AG08396 (cell line): ENCODE data around the gene SLC6A3.
"Not testable (repeated sequence)": the region's sequence is repeated elsewhere in the genome, so short reads cannot be mapped to it uniquely, and the experiment has no call there.

ENCODE experiments used
- DNase-seq: peaks from one replicate; pipeline ENCODE4 v3.0.0; 2012; ENCODE audit warnings: low spot score, mixed read lengths

The SLC6A3 gene

DNA sequence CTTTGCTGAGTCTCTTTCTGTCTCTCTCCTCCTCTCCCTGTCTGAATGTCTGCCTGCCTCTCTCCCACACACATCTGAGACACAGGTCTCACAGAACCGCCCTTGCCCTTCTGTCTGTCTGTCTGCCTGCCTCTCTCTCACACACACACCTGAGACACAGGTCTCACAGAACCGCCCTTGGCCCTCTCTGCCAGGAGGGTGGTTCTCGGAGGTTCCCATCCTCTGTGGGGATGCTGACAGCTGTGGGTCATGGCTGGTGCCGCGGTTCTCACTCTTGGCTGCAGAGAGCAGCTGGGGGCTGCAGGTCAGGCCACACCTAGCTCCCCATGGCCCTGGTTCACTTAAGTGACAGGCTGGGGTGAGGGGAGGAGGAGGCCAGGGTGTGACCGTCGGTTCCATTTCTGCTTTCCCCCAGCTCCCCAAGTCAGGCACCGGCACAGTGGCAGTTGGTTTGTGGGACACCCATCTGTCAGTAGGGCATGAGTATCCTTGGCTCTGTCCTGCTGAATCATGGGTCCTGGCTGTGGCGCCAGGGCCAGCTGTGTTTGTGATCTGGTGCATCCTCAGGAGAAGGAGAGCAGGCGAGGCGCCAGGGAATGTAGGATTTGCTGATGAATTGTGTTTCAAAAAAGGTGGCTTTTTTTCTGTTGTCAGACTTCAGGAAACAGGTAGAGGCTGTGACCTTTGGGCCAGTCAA lies 58.0 kb downstream of the SLC6A3 start:
- DNase-seq, result no peak

- peak; percentile 72 for DNase-seq
Measured at GRCh38 chr5:1386274-1386717, 58.9 kb downstream of the SLC6A3 start.

DNA sequence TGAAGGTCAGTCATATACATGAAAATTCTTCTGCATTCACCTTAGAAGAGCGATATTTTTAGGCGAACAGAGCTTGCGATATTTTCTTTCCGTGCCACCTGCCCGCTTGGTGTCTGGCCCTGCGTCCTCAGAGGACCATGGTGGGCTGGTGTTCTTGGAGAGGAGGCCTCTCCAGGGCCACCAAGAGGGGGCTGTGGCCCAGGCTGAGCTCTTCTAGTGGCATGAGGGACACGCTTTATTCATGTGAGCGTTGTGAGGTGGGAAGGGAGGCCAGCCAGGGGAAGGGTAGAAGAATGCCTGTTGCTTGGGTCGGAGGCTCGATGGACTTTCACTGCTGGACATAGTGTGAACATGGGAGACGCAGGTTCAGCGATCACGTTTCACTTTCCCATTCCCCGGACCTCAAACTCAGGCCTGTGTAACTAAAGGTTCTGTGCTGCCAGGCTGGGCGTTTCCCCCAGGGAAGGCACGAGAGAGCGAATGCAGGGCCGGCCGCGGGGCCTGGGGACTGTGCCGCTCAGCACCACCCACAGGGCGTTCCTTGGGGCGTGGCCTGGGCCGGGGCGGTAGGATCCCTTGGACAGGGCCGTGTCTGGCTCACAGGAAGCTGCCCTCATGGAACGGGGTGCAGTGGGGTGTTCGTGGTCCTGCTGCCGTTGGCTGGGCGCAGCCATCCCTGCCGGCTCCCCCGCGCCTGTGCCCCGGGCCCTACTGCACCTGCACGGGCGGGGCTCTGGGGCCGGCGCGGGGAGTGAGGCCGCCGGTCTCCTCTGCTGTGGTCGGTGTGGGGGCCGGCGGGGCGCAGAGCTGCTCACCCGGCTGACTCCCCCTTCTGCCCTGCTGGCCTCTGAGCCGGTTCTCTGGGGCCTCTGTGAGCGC lies 59.6 kb downstream of the SLC6A3 start:
- peak; percentile 90 for DNase-seq

DNA sequence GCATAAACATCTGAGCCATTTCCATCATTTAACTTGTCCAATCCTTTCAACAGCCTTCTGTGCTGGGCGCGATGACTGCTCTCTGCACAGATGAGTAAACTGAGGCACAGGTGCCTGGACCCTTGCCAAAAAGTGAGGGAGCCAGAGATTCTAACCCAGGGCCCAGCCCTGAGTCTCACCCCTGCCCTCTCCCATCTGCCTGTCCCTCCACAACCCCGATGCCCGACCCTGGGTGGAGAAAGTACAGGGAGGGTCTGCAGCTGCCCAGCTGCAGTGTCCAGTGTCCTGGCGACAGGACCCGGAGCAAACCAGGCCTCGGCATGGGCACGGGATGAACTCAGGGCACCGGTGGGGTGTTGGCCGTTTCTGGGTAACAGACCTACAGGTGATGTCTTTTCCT lies 60.7 kb downstream of the SLC6A3 start:
- DNase-seq, result no peak

DNA sequence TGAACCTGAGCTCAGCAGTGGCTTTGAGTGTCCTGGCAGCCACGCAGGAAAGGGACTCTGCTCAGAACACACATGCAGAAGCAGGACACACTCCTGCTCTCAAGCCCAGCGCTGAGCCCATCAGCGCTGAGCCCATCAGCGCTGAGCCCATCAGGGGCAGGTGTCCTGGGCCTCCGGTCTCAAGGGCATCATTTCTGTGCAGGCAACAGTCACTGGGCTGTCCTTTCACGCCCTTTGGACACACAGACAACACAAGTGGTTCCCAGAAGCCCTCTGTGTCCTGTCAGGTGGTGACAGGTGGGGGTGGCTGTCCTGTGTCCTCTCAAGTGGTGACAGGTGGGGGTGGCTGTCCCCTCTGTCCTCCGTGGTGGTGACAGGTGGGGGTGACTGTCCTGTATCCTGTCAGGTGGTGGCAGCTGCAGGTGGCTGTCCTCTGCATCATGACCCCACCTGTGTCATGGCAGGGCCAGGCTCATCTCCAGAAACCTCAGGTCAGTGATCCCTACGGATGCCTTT lies 61.3 kb downstream of the SLC6A3 start:
- no peak for DNase-seq

DNA sequence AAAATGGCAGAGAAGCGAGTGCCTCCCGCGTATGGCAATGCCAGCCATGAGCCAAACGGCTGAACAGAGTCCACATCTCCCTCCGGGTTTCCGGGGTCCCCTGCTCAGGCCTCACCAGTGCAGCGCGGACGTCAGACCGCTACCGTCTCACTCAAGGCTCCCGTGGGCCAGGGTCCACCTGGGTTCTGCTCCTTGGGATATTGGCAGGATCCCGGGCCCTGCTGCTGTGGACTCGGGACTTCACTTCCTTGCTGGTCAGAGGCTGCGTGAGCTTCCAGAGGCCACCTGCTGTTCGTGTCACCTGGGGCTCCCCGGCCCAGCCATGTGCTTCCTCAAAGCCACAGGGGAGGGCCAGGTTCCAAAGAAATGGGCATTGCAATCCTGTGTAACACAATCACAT lies 61.9 kb downstream of the SLC6A3 start:
- no peak for DNase-seq

DNA sequence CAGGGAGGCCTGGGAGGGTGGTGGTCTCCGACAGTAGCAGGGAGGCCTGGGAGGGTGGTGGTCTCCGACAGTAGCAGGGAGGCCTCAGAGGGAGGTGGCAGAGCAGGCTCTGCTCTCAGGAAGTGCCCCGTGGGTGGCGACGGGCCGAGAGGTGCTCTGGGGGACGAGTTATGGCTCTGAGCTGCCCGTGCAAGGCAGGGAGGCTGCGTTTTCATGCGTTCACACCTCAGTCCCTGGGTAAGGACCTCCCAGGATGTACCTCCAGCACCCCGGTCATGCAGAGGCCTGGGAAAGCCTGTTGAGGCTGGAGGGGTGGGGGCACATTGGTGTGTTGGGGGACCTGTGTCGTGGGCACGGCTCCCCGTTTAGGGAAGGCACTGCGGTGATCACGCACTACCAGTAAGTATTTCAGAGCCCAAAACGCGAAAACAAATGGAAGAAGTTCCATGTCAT lies 63.0 kb downstream of the SLC6A3 start:
- DNase-seq, result no peak

DNA sequence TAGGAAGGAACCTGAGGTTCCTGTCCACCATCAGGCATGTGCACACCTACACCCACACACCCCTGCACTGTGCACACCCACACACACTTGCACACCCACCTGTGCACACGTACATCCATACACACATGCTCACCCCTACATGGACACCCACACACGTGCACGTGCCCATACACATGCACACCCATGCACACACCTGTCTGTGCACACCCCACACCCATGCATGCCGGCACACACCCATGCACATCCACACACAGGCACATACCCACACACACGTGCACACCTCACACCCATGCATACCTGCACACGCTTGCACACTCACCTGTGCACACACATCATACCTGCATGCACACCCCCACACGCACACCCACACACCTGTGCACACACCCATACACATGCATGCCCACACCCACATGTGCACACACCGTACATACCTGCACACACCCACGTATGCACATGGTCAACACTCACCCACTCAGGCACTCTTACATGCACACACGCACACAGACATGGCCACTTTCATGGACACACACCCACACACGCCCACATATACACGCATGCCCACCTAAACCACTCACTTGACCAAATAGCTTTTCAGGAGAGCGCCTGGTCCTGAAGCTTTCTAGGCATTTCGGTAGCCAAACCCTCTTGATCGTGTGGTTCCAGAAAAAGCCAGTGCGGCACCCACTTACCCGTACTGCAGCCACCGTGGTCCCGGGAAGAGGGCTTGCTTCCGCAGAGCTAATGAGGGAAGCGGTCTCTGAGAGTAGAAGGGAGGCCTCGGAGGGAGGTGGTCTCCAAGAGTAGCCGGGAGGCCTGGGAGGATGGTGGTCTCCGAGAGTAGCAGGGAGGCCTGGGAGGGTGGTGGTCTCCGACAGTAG lies 63.6 kb downstream of the SLC6A3 start:
- no peak for DNase-seq

- no peak for DNase-seq
Measured at GRCh38 chr5:1380910-1381309, 64.3 kb downstream of the SLC6A3 start.

GRCh38 chr5:1380011-1380817 lies 65.0 kb downstream of the SLC6A3 start:
- peak; percentile 37 for DNase-seq

GRCh38 chr5:1378866-1379659 lies 66.2 kb downstream of the SLC6A3 start:
- DNase-seq, result no peak

GRCh38 chr5:1378096-1378495 lies 67.1 kb downstream of the SLC6A3 start:
- DNase-seq, result no peak

DNA sequence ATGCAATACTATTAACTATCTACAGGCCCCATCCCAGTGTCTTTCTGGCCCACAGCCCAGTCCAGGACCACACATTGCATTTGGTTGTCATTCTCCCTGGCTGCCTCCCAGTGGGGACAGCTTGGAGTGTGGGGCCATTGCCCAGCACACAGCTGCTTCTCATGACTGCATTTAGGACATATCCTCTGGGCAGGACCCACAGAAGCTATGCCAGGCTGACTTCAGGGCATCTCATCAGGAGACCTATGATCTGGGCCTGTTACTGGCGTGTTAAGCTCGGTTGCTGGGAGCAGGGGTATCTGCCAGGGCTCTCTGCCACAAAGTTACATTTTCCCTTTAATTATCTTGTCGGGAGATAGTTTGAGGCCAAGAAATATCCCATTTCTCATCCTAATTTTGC lies 68.3 kb downstream of the SLC6A3 start:
- DNase-seq, result no peak

DNA sequence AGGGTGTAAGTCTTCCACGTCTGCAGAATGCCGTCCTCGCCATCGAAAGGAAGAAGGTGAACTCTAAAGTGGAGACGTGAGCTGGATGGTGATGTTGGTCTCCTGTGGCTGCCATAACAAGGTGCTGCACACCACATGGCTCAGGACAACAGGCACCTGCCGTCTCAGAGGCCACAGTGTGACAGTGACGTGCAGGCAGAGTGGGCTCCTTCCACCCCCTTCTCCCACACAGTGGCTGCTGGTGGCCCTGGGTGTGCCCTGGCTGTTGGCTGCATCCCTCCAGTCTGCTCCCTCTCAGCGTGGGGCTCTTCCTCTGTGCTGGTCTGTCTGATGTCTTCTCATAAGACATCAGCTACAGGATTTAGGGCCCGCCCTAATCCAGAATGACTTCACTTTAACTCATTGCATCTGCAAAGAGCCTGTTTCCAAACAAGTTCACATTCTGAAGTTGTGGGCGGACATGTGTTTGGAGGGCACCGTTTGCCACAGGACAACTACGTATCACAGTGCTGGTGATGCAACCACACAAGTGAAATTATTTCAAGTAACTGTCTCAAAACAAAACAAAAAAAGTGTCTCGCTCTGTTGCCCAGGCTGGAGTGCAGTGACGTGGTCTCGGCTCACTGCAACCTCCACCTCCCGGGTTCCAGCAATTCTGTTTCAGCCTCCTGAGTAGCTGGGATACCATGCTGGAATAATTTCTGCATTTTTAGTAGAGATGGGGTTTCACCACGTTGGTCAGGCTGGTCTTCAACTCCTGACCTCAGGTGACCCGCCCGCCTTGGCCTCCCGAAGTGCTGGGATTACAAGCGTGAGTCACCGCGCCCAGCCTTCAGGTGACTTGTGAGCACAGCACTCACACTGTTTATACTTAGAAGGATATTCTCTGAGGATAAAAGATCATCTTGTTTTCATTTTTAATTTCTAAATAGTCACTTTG lies 69.1 kb downstream of the SLC6A3 start:
- DNase-seq, result no peak

- DNase-seq, result no peak
Measured at GRCh38 chr5:1374679-1375055, 70.6 kb downstream of the SLC6A3 start.

GRCh38 chr5:1374030-1374678 lies 71.1 kb downstream of the SLC6A3 start:
- DNase-seq, result no peak

- not testable (repeated sequence) for DNase-seq
Measured at GRCh38 chr5:1371972-1372342, 73.3 kb downstream of the SLC6A3 start.

DNA sequence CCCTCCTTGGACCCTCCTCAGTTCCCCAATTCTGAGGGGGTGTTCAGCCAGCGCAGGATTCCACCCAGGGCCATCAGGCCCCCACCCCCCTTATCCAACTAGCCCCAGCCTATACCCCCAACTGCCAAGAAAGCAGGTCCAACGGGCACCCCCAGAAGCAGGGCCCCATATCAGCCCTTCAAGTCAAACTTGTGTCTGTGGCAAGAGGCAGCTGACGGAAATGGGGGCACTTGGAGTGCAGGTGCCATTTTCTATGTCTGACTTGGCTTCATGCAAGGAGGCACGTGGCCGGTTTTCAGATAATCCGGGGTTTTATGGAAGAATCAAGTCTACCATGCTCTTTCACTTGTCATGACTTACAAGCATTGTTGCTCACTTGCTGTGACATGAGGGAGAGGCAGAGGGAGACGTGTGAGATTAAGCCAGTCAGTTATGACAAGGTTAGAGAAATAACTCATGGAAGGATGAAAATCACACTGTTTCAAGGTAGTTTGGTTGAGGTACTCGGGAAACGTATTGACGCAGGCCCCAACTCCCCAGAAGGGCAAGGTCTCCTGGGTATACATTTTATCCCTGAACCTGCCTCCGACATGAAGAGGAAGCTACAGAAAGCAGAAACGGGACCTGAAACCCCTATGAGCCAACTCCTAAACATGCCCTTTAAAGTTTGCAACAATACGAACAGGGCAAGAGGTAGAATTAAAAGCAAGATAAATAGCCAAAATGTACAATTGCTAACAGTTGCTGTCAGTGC lies 73.8 kb downstream of the SLC6A3 start:
- DNase-seq, result no peak
